AG04450 (cell line): Measurements from ENCODE around the gene SMYD1. TPM values are rescaled to one million over a fixed set of nuclear protein-coding genes. Genes with fewer than 3 reads are reported as not detected.

Experiments
- CTCF ChIA-PET: fragments of 300-600, 350-600 bp; formaldehyde crosslinking; extraction: SDS; loops from one replicate; lab custom pipeline; 2022; ENCODE audit warnings: antibody characterized with exemption, inconsistent platforms; lab: Charles Lee
- POLR2A ChIA-PET: fragments of 350-600 bp; formaldehyde crosslinking; extraction: SDS; loops from one replicate; lab custom pipeline; 2021; ENCODE audit warnings: antibody characterized with exemption, inconsistent platforms; lab: Yijun Ruan, JAX
- DNase-seq: peaks from one replicate; pipeline ENCODE4 v3.0.0-alpha.2; 2011; ENCODE audit warnings: low read depth, low spot score
- H3K27ac ChIP-seq: one replicate; pipeline ENCODE4 v1.5.1; 2012; ENCODE audit warnings: low read depth, low read length, control low read depth
- H3K27me3 ChIP-seq: one replicate; pipeline ENCODE4 v1.6.0; 2012; ENCODE audit warnings: low read length; ENCODE audit not compliant: control insufficient read depth, insufficient read depth
- H3K4me3 ChIP-seq: 2 replicates; pipeline ENCODE4 v1.5.1; 2011; ENCODE audit warnings: mild to moderate bottlenecking, low read depth, low read length, control low read depth
- H3K9me3 ChIP-seq: 2 replicates; pipeline ENCODE4 v1.5.1; 2012; ENCODE audit warnings: low read length; ENCODE audit not compliant: control insufficient read depth, insufficient read depth
- polyA plus RNA-seq: library from polyadenylated mRNA; depleted of rRNA; stranded (reverse); fragments of >200 nt; gene quantifications from 2 replicates; pipeline ENCODE4 v1.2.3, GENCODE V29; 2011
- TF ChIP-seq, protein P1 (sequence below): IDR thresholded peaks from 2 replicates; pipeline ENCODE4 v1.5.1; 2011; ENCODE audit warnings: low read depth, low read length, control low read depth, inconsistent platforms

The SMYD1 gene
- polyA plus RNA-seq, 1 experiment: not detected

DNA sequence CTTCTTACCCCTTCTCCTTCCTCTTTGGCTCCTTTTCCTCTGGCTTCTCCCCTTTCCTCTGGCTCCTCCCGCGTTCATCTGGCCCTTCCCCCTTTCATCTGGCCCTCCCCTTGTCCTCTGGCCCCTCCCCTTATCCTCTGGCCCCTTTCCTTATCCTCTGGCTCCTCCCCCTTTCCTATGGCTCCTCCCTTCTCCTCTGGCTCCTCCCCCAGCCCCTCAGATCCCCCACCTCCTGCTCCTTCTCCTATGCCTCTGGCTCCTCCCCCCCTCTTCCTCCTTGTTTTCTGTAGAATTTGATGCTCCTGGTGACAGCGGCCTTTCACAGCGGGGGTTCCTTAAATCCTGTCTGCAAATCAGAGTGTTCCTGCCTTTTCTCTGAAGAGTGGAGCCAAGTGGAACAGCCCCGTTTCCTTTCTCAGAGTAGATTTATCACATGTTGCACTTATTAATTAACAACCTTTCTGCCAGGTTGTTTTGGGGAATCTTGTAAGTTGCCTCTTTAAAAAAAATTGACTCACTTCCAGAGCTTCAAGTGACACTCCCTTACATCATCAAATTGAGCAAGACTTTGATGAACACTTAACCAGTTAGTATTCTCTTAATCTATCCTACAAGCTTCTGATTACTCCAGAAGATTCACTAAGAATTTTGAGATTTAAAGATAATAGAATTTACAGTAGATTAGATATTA is 32.3 kb downstream of the SMYD1 start:
- Histone ChIP-seq H3K27ac (no peak overlapping the region), H3K9me3 (no peaks in the 10 kb centered on the region), H3K4me3 (no peak overlapping the region), H3K27me3 (peaks cover 4% of the 10 kb centered on the region)
- TF ChIP-seq, protein P1, sequence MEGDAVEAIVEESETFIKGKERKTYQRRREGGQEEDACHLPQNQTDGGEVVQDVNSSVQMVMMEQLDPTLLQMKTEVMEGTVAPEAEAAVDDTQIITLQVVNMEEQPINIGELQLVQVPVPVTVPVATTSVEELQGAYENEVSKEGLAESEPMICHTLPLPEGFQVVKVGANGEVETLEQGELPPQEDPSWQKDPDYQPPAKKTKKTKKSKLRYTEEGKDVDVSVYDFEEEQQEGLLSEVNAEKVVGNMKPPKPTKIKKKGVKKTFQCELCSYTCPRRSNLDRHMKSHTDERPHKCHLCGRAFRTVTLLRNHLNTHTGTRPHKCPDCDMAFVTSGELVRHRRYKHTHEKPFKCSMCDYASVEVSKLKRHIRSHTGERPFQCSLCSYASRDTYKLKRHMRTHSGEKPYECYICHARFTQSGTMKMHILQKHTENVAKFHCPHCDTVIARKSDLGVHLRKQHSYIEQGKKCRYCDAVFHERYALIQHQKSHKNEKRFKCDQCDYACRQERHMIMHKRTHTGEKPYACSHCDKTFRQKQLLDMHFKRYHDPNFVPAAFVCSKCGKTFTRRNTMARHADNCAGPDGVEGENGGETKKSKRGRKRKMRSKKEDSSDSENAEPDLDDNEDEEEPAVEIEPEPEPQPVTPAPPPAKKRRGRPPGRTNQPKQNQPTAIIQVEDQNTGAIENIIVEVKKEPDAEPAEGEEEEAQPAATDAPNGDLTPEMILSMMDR: no peak
- CTCF ChIA-PET: interaction anchor here (1.9 kb wide), 1 partner anchor 39 kb away, joined by 10 read pairs; no protein-coding TSS in a partner anchor
- POLR2A ChIA-PET: no interaction called here
- no peak for DNase-seq

DNA sequence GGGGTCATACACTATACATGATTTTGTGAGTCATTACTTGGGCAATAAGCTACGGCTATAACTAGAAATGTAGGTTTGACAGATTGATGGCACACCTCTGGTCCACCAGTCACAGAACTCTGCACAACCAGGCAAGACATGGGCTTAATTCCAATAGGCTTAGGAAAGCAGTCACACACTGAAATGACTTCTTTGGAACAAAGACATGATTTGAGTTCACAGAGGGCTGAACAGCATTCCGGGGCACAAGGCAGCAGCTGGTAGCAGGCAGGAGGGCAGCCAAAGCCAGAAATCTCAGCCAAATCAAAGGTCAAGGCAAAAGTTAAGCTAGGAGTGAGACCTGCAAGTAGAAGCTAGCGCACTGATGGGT is 32.8 kb downstream of the SMYD1 start:
- H3K27me3 ChIP-seq: peaks cover 4% of the 10 kb centered on the region
- TF ChIP-seq, protein P1: no peak
- H3K27ac ChIP-seq: no peak overlapping the region
- CTCF ChIA-PET: interaction anchor here (1.9 kb wide), 1 partner anchor 40 kb away, joined by 10 read pairs; no protein-coding TSS in a partner anchor
- POLR2A ChIA-PET: no interaction called here
- H3K9me3 ChIP-seq: no peaks in the 10 kb centered on the region
- no peak for DNase-seq
- H3K4me3 ChIP-seq: no peak overlapping the region

DNA sequence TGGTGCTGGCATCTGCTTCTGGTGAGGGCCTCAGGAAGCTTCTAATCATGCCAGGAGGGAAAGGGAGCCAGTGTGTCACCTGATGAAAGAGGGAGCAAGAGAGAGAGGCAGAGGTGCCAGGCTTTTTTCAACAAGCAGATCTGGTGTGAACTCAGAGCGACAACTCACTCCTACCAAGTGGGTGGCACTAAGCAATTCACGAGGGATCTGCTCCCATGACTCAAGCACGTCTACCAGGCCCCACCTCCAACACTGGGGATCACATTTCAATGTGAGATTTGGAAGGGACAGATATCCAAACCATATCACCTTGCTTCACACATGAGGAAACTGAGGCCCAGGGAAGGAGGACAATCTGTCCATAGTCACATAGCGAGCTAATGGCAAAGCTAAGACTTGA is 41.2 kb downstream of the SMYD1 start:
- Histone ChIP-seq H3K9me3 (no peaks in the 10 kb centered on the region; the same call in 1 of the 2 replicates), H3K27ac (no peak overlapping the region), H3K4me3 (no peak overlapping the region), H3K27me3 (peaks cover 4% of the 10 kb centered on the region)
- POLR2A ChIA-PET: no interaction called here
- no peak for DNase-seq
- TF ChIP-seq, protein P1: no peak
- CTCF ChIA-PET: interaction anchor here (1.5 kb wide), 1 partner anchor 49 kb away, joined by 3 read pairs; no protein-coding TSS in a partner anchor

DNA sequence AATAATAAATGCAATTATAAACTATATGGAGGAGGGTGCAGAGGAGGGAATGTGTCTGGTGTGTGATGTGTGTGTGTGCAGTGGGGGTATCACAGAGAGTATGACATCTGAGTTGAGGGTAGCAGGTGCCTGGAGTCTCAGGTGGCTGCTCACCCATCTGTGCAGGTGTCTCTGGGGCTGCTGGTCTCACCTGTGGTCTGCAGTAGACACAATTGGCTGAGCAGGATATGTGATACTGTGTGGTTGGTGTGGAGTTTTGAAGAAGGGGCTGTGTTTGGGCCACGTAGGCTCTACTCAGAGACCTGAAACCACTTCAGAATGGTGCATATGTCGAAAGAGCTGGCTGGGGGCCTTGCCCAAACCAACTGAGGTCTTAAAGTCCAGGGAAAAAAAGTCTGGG is 43.2 kb downstream of the SMYD1 start:
- Histone ChIP-seq H3K27me3 (no peaks in the 10 kb centered on the region), H3K27ac (no peak overlapping the region), H3K9me3 (no peaks in the 10 kb centered on the region; the same call in 1 of the 2 replicates), H3K4me3 (no peak overlapping the region)
- CTCF ChIA-PET: no interaction called here
- POLR2A ChIA-PET: interaction anchor here (0.6 kb wide), 1 partner anchor 19 kb away, joined by 4 read pairs; no protein-coding TSS in a partner anchor
- TF ChIP-seq, protein P1: no peak
- no peak for DNase-seq

DNA sequence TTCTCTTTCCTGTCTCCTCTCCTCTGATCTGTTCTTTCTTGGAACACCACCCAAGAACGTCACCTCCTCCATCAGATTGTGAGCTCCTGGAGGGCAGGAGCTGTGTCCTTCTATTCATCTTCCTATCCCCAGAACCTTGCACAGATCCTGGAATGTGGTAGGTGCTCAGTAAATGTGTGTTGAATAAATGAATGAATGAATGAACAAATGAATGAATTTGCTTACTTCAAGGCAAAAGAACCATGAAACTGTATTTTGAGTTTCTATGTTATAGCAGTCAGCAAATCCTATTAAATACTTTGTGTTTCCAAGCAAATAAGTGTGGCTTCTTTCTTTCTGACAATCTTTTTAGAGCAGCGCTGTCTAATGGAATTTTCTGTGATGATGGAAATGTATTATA is 45.4 kb downstream of the SMYD1 start:
- Histone ChIP-seq H3K27me3 (no peaks in the 10 kb centered on the region), H3K27ac (no peak overlapping the region), H3K9me3 (no peaks in the 10 kb centered on the region), H3K4me3 (no peak overlapping the region)
- ChIA-PET CTCF (no interaction called here), POLR2A (no interaction called here)
- TF ChIP-seq, protein P1: no peak
- DNase-seq: no peak
